ENCODE measurements around the gene FAM107A. TPM values are rescaled to one million over a fixed set of nuclear protein-coding genes. Genes with fewer than 3 reads are reported as not detected.
A peak's percentile ranks its signal among the peaks of the same experiment; 100 is the strongest.

The FAM107A gene
- total RNA-seq, 1 donor from 2014 or later = not detected

GRCh38 chr3:58578873-58579272, 1.7 kb upstream of the FAM107A start:
- no peak overlapping the region for H3K4me3 ChIP-seq (ENCODE audit: insufficient read depth, low read depth, low read length)
- FAIRE-seq = no peak
- H3K4me1 ChIP-seq (ENCODE audit: insufficient read depth, low read length) = peaks cover 16% of the 10 kb centered on the region
- Mint-ChIP-seq H3K9me3 (ENCODE audit: unreplicated experiment) (peaks cover 2% of the 10 kb centered on the region), H3K4me1 (ENCODE audit: low read depth, unreplicated experiment) (peaks cover 6% of the 10 kb centered on the region), H3K36me3 (ENCODE audit: low read depth, unreplicated experiment) (no peaks in the 10 kb centered on the region), H3K27me3 (ENCODE audit: low read depth, unreplicated experiment) (peaks cover 26% of the 10 kb centered on the region), H3K4me3 (ENCODE audit: unreplicated experiment) (no peak overlapping the region), H3K27ac (ENCODE audit: unreplicated experiment) (peak overlapping the region; percentile 53)
- no peak for TF ChIP-seq CTCF (IDR thresholded peaks at IDR 0.05; ENCODE audit: insufficient read depth, low read depth, low read length)
- no peak for TF ChIP-seq EZH2 (IDR thresholded peaks at IDR 0.05; ENCODE audit: insufficient read depth, low read length)
- H3K4me2 ChIP-seq (ENCODE audit: low read length) = no peak overlapping the region
- no peak for DNase-seq (ENCODE audit: low read depth)
- peaks cover 6% of the 10 kb centered on the region for H3K27me3 ChIP-seq (ENCODE audit: insufficient read depth, low read length)
- no peak overlapping the region for H2AFZ ChIP-seq (ENCODE audit: low read depth, low read length)
- H3K27ac ChIP-seq (ENCODE audit: low read depth, low read length) = no peak overlapping the region
- H3K79me2 ChIP-seq (ENCODE audit: insufficient read depth, low read length) = no peaks in the 10 kb centered on the region
- no peaks in the 10 kb centered on the region for H3K36me3 ChIP-seq (ENCODE audit: insufficient read depth, low read length)
- H3K9ac ChIP-seq (ENCODE audit: low read length) = no peak overlapping the region
- no peaks in the 10 kb centered on the region for H3K9me3 ChIP-seq (ENCODE audit: insufficient read depth, low read depth, low read length)
- H4K20me1 ChIP-seq (ENCODE audit: insufficient read depth, low read length) = no peaks in the 10 kb centered on the region

GRCh38 chr3:58576716-58577115, 475 bp downstream of the FAM107A start:
- H3K4me2 ChIP-seq (ENCODE audit: low read length) = peak overlapping the region; percentile 77

More at GRCh38 chr3:58576716-58577115, 475 bp downstream of the FAM107A start:
- Histone ChIP-seq H3K4me1 (ENCODE audit: insufficient read depth, low read length) (peaks cover 19% of the 10 kb centered on the region), H4K20me1 (ENCODE audit: insufficient read depth, low read length) (no peaks in the 10 kb centered on the region), H3K9me3 (ENCODE audit: insufficient read depth, low read depth, low read length) (no peaks in the 10 kb centered on the region), H3K9ac (ENCODE audit: low read length) (no peak overlapping the region), H3K27me3 (ENCODE audit: insufficient read depth, low read length) (peaks cover 2% of the 10 kb centered on the region), H3K79me2 (ENCODE audit: insufficient read depth, low read length) (no peaks in the 10 kb centered on the region), H3K27ac (ENCODE audit: low read depth, low read length) (no peak overlapping the region), H3K36me3 (ENCODE audit: insufficient read depth, low read length) (no peaks in the 10 kb centered on the region), H3K4me3 (ENCODE audit: insufficient read depth, low read depth, low read length) (no peak overlapping the region), H2AFZ (ENCODE audit: low read depth, low read length) (peak overlapping the region; percentile 68)
- Mint-ChIP-seq H3K36me3 (ENCODE audit: low read depth, unreplicated experiment) (peaks cover under 1% of the 10 kb centered on the region), H3K27ac (ENCODE audit: unreplicated experiment) (no peak overlapping the region), H3K27me3 (ENCODE audit: low read depth, unreplicated experiment) (peaks cover 16% of the 10 kb centered on the region), H3K4me1 (ENCODE audit: low read depth, unreplicated experiment) (peaks cover 5% of the 10 kb centered on the region), H3K9me3 (ENCODE audit: unreplicated experiment) (peaks cover 7% of the 10 kb centered on the region), H3K4me3 (ENCODE audit: unreplicated experiment) (no peak overlapping the region)
- FAIRE-seq (peak; percentile 64), DNase-seq (ENCODE audit: low read depth) (no peak)
- TF ChIP-seq CTCF (IDR thresholded peaks at IDR 0.05; ENCODE audit: insufficient read depth, low read depth, low read length) (no peak), EZH2 (IDR thresholded peaks at IDR 0.05; ENCODE audit: insufficient read depth, low read length) (no peak)

Data from astrocyte (in vitro differentiated cells and primary cell).